ENCODE results near the gene CDK11A.
"Not testable (repeated sequence)": the region's sequence is repeated elsewhere in the genome, so short reads cannot be mapped to it uniquely, and the experiment has no call there.

DNA sequence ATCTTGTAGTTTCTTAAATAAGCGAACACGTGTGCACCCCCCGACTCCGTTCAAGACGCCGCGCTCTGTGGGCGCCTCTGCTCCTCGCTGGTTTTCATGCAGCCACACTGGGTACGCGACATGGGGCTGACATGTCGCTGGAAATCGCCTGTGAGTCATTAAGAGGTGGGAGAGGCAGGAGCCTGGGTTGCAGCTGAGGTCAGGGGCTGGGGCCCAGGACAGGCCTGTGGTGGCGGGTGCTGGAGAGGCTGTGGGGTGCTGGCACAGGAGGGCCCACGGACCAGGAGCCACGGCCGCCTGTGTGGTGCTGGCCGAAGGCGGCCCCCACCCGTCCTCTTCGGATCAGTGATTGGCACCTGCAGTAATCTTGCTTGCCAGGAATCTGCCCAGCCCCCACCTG lies 49.4 kb downstream of the CDK11A start:
- not testable (repeated sequence) for TF ChIP-seq CREB1 (IDR thresholded peaks at IDR 0.05); POLR2AphosphoS5 (IDR thresholded peaks at IDR 0.05; ENCODE audit: low read depth, low read length); GABPA (IDR thresholded peaks at IDR 0.05; ENCODE audit: borderline replicate concordance, insufficient read depth, low read length); TAF1 (IDR thresholded peaks at IDR 0.05; ENCODE audit: low read depth, low read length); TEAD4 (IDR thresholded peaks at IDR 0.05; ENCODE audit: low read depth, low read length); KDM1A (IDR thresholded peaks at IDR 0.05; ENCODE audit: borderline replicate concordance, low read length); SRF (IDR thresholded peaks at IDR 0.05; ENCODE audit: low read depth, low read length); ZNF274 (IDR thresholded peaks at IDR 0.05; ENCODE audit: borderline replicate concordance, extremely low read depth, low read length); RAD21 (IDR thresholded peaks at IDR 0.05 in 1 of 2, conservative IDR thresholded peaks at IDR 0.05 in 1 of 2; ENCODE audit: low read depth in 2 of 2, low read length in 2 of 2)
- TF ChIP-seq, protein P1, sequence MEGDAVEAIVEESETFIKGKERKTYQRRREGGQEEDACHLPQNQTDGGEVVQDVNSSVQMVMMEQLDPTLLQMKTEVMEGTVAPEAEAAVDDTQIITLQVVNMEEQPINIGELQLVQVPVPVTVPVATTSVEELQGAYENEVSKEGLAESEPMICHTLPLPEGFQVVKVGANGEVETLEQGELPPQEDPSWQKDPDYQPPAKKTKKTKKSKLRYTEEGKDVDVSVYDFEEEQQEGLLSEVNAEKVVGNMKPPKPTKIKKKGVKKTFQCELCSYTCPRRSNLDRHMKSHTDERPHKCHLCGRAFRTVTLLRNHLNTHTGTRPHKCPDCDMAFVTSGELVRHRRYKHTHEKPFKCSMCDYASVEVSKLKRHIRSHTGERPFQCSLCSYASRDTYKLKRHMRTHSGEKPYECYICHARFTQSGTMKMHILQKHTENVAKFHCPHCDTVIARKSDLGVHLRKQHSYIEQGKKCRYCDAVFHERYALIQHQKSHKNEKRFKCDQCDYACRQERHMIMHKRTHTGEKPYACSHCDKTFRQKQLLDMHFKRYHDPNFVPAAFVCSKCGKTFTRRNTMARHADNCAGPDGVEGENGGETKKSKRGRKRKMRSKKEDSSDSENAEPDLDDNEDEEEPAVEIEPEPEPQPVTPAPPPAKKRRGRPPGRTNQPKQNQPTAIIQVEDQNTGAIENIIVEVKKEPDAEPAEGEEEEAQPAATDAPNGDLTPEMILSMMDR (IDR thresholded peaks at IDR 0.05; ENCODE audit: control extremely low read depth in 1 of 3, insufficient read depth in 1 of 3, low read depth in 1 of 3, low read length in 3 of 3): not testable (repeated sequence)
- TF ChIP-seq, protein P2, sequence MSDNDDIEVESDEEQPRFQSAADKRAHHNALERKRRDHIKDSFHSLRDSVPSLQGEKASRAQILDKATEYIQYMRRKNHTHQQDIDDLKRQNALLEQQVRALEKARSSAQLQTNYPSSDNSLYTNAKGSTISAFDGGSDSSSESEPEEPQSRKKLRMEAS (IDR thresholded peaks at IDR 0.05): not testable (repeated sequence)
- TF ChIP-seq, protein P3, sequence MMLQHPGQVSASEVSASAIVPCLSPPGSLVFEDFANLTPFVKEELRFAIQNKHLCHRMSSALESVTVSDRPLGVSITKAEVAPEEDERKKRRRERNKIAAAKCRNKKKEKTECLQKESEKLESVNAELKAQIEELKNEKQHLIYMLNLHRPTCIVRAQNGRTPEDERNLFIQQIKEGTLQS (IDR thresholded peaks at IDR 0.05; ENCODE audit: insufficient read depth, low read depth, low read length): not testable (repeated sequence)
- TF ChIP-seq, protein P4, sequence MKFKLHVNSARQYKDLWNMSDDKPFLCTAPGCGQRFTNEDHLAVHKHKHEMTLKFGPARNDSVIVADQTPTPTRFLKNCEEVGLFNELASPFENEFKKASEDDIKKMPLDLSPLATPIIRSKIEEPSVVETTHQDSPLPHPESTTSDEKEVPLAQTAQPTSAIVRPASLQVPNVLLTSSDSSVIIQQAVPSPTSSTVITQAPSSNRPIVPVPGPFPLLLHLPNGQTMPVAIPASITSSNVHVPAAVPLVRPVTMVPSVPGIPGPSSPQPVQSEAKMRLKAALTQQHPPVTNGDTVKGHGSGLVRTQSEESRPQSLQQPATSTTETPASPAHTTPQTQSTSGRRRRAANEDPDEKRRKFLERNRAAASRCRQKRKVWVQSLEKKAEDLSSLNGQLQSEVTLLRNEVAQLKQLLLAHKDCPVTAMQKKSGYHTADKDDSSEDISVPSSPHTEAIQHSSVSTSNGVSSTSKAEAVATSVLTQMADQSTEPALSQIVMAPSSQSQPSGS (IDR thresholded peaks at IDR 0.05; ENCODE audit: low read length): not testable (repeated sequence)
